ENCODE results near the gene CYBC1.

The CYBC1 gene

GRCh38 chr17:82400830-82401229, 49.7 kb downstream of the CYBC1 start:
- no peak for DNase-seq (ENCODE audit: extremely low read depth, low read depth)

GRCh38 chr17:82400206-82400605, 50.3 kb downstream of the CYBC1 start:
- no peak for TF ChIP-seq CTCF (IDR thresholded peaks at IDR 0.05; ENCODE audit: low read depth, low read length)
- no peak for DNase-seq (ENCODE audit: extremely low read depth, low read depth)

More at GRCh38 chr17:82400830-82401229, 49.7 kb downstream of the CYBC1 start:
- TF ChIP-seq CTCF (IDR thresholded peaks at IDR 0.05; ENCODE audit: low read depth, low read length) = no peak

GRCh38 chr17:82399601-82400101, 50.9 kb downstream of the CYBC1 start:
- TF ChIP-seq CTCF (IDR thresholded peaks at IDR 0.05; ENCODE audit: low read depth, low read length) = no peak
- DNase-seq (ENCODE audit: extremely low read depth, low read depth) = no peak

GRCh38 chr17:82399041-82399441, 51.5 kb downstream of the CYBC1 start:
- no peak for TF ChIP-seq CTCF (IDR thresholded peaks at IDR 0.05; ENCODE audit: low read depth, low read length)
- DNase-seq (ENCODE audit: extremely low read depth, low read depth) = peak; percentile 91

- DNase-seq (ENCODE audit: extremely low read depth, low read depth) = no peak
- TF ChIP-seq CTCF (IDR thresholded peaks at IDR 0.05; ENCODE audit: low read depth, low read length) = no peak
Measured at GRCh38 chr17:82397449-82398335, 52.9 kb downstream of the CYBC1 start.

GRCh38 chr17:82396601-82397435, 53.7 kb downstream of the CYBC1 start:
- DNase-seq (ENCODE audit: extremely low read depth, low read depth) = peak; percentile 94
- TF ChIP-seq CTCF (IDR thresholded peaks at IDR 0.05; ENCODE audit: low read depth, low read length) = no peak

Data from AG09319 (cell line).